Prostate gland (tissue), 2 donors: ENCODE measurements around the gene SERPINB6. TPM values are rescaled to one million over a fixed set of nuclear protein-coding genes. Genes with fewer than 3 reads are reported as not detected.
"Not testable (repeated sequence)": the region's sequence is repeated elsewhere in the genome, so short reads cannot be mapped to it uniquely, and the experiment has no call there.

Experiments
- DNase-seq: peaks from one replicate; pipeline ENCODE4 v3.0.0-alpha.2; 2019; ENCODE audit warnings: low spot score
- H3K27ac ChIP-seq, 2 donors: fragments of 200-600 bp; sonication (generic); 2 replicates each; pipeline ENCODE4 v1.5.1; 2017 to 2019
- H3K27me3 ChIP-seq: fragments of 200-600 bp; sonication (generic); replicated peaks from 2 replicates; pipeline ENCODE4 v1.5.1; 2019; ENCODE audit not compliant: insufficient read depth
- H3K36me3 ChIP-seq, 2 donors: fragments of 200-600 bp; sonication (generic); 1 replicate in 1 of 2; 2 replicates in 1 of 2; pipeline versions ENCODE4 v1.5.1 to v1.8.1; 2017 to 2019
- H3K4me1 ChIP-seq: fragments of 200-600 bp; sonication (generic); replicated peaks from 2 replicates; pipeline ENCODE4 v1.5.1; 2019
- H3K4me3 ChIP-seq, 2 donors: fragments of 200-600 bp; sonication (generic); 2 replicates each; pipeline ENCODE4 v1.5.1; 2017 to 2019
- H3K9me3 ChIP-seq: fragments of 200-600 bp; sonication (generic); 2 replicates; pipeline ENCODE4 v1.5.1; 2017
- POLR2A ChIP-seq: fragments of 450-650 bp; IDR thresholded peaks from one replicate; pipeline ENCODE4 v1.6.1; 2016; ENCODE audit warnings: antibody characterized with exemption, mild to moderate bottlenecking
- POLR2AphosphoS5 ChIP-seq: sonication (generic); formaldehyde crosslinking; IDR thresholded peaks from one replicate; pipeline ENCODE4 v1.6.1; 2017; ENCODE audit warnings: antibody characterized with exemption
- WGBS: methylation state at CpG from one replicate; pipeline ENCODE4 v1.1.5; 2018; 5-methylcytosine and 5-hydroxymethylcytosine counted together
- intact Hi-C: fragments of 100-400 bp; cut with DNase I; formaldehyde crosslinking; loops from one replicate; pipeline ENCODE4 v1.14.2; 2022
- total RNA-seq, 2 donors: library from RNA; depleted of rRNA; stranded (reverse); fragments of >200 nt; gene quantifications; one replicate each; pipeline ENCODE4 v1.1.0, GENCODE V29; 2016
- TF ChIP-seq, protein P1 (sequence below), 4 experiments: fragments of 200-600 bp in 2 of 4; fragments of 450-650 bp in 2 of 4; sonication (generic) in 2 of 4; IDR thresholded peaks; 1 replicate in 3 of 4; 2 replicates in 1 of 4; pipeline ENCODE4 v1.5.1; 2016 to 2019; ENCODE audit warnings: antibody characterized with exemption in 4 of 4, mild to moderate bottlenecking in 2 of 4, moderate library complexity in 2 of 4

The SERPINB6 gene
- total RNA-seq, 2 donors from 2014 or later = 155 to 202 TPM

DNA sequence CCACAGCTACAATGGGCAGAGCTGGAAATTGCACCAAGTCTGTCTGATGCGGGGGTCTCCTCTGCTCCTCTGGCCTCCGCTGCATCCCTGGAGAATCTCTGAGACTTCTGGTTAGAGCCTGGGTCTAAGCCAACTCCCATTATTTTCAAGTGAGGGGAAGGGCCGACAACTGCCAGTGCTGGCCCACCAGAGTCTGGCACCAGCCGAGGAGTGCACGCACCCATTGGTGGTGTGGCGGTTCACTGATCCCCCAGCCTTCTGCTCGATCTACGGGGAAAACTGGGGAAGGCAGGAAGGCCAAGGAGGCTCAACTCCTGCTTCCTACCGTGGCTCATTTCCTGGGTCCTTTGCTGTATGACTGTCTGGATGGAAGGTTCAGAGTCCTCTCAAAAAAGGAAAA is 34.5 kb upstream of the SERPINB6 start:
- Histone ChIP-seq H3K27ac (no peak overlapping the region), H3K36me3 (peaks cover 0 to 8% of the 10 kb centered on the region in 2 donors), H3K4me1 (no peaks in the 10 kb centered on the region), H3K4me3 (no peak overlapping the region), H3K27me3 (no peaks in the 10 kb centered on the region), H3K9me3 (no peaks in the 10 kb centered on the region)
- 91% methylated on average over 9 of the region's 9 CpGs for WGBS
- no peak for TF ChIP-seq POLR2AphosphoS5
- TF ChIP-seq, protein P1, sequence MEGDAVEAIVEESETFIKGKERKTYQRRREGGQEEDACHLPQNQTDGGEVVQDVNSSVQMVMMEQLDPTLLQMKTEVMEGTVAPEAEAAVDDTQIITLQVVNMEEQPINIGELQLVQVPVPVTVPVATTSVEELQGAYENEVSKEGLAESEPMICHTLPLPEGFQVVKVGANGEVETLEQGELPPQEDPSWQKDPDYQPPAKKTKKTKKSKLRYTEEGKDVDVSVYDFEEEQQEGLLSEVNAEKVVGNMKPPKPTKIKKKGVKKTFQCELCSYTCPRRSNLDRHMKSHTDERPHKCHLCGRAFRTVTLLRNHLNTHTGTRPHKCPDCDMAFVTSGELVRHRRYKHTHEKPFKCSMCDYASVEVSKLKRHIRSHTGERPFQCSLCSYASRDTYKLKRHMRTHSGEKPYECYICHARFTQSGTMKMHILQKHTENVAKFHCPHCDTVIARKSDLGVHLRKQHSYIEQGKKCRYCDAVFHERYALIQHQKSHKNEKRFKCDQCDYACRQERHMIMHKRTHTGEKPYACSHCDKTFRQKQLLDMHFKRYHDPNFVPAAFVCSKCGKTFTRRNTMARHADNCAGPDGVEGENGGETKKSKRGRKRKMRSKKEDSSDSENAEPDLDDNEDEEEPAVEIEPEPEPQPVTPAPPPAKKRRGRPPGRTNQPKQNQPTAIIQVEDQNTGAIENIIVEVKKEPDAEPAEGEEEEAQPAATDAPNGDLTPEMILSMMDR (IDR thresholded peaks at IDR 0.05) = no peak
- TF ChIP-seq POLR2A = no peak
- no peak for DNase-seq
- intact Hi-C loops = no loop called here

GRCh38 chr6:3005077-3005476 is 33.7 kb upstream of the SERPINB6 start:
- TF ChIP-seq POLR2A (no peak), POLR2AphosphoS5 (no peak)
- TF ChIP-seq, protein P1 (IDR thresholded peaks at IDR 0.05) = no peak
- Histone ChIP-seq H3K4me3 (no peak overlapping the region), H3K4me1 (no peaks in the 10 kb centered on the region), H3K9me3 (no peaks in the 10 kb centered on the region), H3K27me3 (no peaks in the 10 kb centered on the region), H3K27ac (no peak overlapping the region), H3K36me3 (peaks cover 0 to 1% of the 10 kb centered on the region in 2 donors)
- DNase-seq = no peak
- intact Hi-C loops = no loop called here
- 95% methylated on average over 9 of the region's 9 CpGs for WGBS

DNA sequence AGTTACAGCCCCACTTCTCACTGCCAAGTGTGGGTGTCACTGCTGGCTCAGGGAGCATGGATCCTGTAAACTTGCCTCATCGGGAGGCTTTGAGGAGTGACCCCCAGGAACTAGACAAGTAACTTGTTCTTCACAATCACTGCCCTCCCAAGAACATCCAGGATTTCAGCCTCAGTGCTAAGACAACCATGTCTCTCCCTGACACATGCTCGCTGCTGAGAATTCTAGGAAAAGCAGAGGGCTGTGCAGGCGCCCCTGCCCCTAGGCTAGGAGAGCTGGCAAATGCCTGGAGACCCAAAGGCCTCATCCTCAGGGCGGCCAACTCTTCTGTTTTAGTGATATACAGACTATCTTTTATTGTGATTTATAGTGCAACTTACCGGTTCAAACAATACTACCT is 31.9 kb upstream of the SERPINB6 start:
- DNase-seq, H3K27me3 ChIP-seq, H3K4me3 ChIP-seq, H3K9me3 ChIP-seq, H3K36me3 ChIP-seq, intact Hi-C loops, H3K27ac ChIP-seq, H3K4me1 ChIP-seq: not testable (repeated sequence)
- WGBS = 73% methylated on average over 4 of the region's 5 CpGs

DNA sequence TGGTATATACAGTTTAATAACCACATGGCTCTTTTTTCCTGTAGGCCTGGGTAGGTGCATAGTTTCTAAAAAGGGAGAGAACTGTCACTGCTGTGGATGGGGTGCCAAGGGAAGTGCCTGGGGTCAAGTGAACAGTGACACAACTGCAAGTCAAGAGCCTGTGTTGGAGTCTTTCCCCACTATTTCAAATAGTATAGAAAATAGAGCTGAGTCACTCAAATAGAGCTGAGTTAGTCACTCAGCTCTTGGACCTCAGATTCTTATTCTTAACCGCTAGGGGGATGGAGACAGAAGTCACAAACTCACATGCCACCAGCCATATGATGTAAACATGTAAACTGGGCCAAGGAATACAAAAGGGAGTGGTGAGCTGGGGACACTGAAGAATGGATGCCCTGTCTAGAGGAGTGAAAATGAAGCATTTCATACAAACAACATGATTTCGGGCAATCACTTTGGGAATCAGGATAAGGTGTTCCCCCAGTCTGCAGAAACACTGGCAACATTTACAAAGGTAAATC is 30.5 kb upstream of the SERPINB6 start:
- H3K36me3 ChIP-seq = no peaks in the 10 kb centered on the region
- peaks cover 4% of the 10 kb centered on the region for H3K4me1 ChIP-seq
- H3K4me3 ChIP-seq = no peak overlapping the region
- no peak for DNase-seq
- TF ChIP-seq POLR2AphosphoS5 (peak; percentile 73), POLR2A (no peak)
- TF ChIP-seq, protein P1 (IDR thresholded peaks at IDR 0.05) = peak; percentile 9 to 52 (median 35)
- no peaks in the 10 kb centered on the region for H3K27me3 ChIP-seq
- intact Hi-C loops = no loop called here
- H3K9me3 ChIP-seq = no peaks in the 10 kb centered on the region
- H3K27ac ChIP-seq = no peak overlapping the region
- WGBS = 58% methylated on average over 2 of the region's 2 CpGs

DNA sequence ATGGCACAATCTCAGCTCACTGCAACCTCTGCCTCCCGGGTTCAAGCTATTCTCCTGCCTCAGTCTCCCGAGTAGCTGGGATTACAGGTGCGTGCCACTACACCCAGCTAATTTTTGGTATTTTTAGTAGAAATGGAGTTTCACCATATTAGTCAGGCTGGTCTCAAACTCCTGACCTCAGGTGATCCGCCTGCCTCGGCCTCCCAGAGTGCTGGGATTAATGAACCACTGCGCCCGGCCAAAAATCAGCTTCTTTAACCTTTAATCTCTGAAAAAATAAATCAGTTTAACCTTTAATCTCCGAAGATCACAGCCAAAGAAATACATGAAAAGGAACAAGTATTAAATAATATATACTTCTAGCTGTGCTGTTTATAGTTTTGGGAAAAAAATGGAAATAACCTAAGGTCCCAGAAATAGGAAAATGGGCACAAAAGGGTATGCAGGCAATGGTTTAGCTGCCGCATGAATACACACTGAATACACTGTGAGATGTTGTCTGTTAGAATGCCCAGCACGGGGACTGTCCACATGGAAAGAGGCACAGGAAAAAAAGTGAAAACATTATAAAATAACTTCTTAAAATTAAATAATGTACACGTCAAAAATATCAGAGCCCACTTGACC is 29.9 kb upstream of the SERPINB6 start:
- TF ChIP-seq, protein P1 (IDR thresholded peaks at IDR 0.05) = no peak
- no peak for TF ChIP-seq POLR2AphosphoS5
- no peak for TF ChIP-seq POLR2A
- WGBS = 94% methylated on average over 11 of the region's 11 CpGs
- Histone ChIP-seq H3K36me3 (no peaks in the 10 kb centered on the region), H3K4me3 (no peak overlapping the region), H3K4me1 (peaks cover 4% of the 10 kb centered on the region), H3K9me3 (no peaks in the 10 kb centered on the region), H3K27me3 (no peaks in the 10 kb centered on the region), H3K27ac (no peak overlapping the region)
- no peak for DNase-seq
- intact Hi-C loops = no loop called here
